ENCODE results near the gene HPCAL1. TPM values are rescaled to one million over a fixed set of nuclear protein-coding genes. Genes with fewer than 3 reads are reported as not detected.

The HPCAL1 gene
- total and polyA plus RNA-seq, 2 of the 4 experiments (the other 2 are of a cell fraction) = 8.2 to 33.7 TPM

- no peak overlapping the region for H3K23ac ChIP-seq (ENCODE audit: low read depth, low read length)
- no peak overlapping the region for H2AFZ ChIP-seq (replicated peaks; ENCODE audit: low read length, poor library complexity)
- H2BK15ac ChIP-seq (ENCODE audit: low read depth, low read length) = no peak overlapping the region
- no peak overlapping the region for H4K91ac ChIP-seq (ENCODE audit: insufficient read depth, low read depth, low read length)
- intact Hi-C loops (cut with micrococcal nuclease) = no loop called here
- H4K5ac ChIP-seq (ENCODE audit: low read depth, low read length) = no peak overlapping the region
- no peak overlapping the region for H3K9ac ChIP-seq (ENCODE audit: low read depth, low read length)
- H2AK5ac ChIP-seq (ENCODE audit: low read depth, low read length) = no peak overlapping the region
- CTCF ChIA-PET = no interaction called here
- no peak overlapping the region for H3K14ac ChIP-seq (replicated peaks; ENCODE audit: low read depth, low read length)
- no peak overlapping the region for H2BK20ac ChIP-seq (ENCODE audit: low read depth, low read length)
- H2AK9ac ChIP-seq (replicated peaks; ENCODE audit: low read depth, low read length, poor library complexity) = no peak overlapping the region
- no TSS peak for BruUV-seq (replicated peaks)
- no peaks in the 10 kb centered on the region for H3K9me3 ChIP-seq (ENCODE audit: control insufficient read depth, insufficient read depth, low read length)
- peaks cover 15% of the 10 kb centered on the region for H4K20me1 ChIP-seq (ENCODE audit: insufficient read depth, low read length)
- H3K4ac ChIP-seq (ENCODE audit: low read depth, low read length) = no peak overlapping the region
- H3K4me1 ChIP-seq (ENCODE audit: control insufficient read depth, insufficient read depth, low read length) = no peaks in the 10 kb centered on the region
- no peak overlapping the region for H3K4me3 ChIP-seq (ENCODE audit: insufficient read depth, low read depth, low read length)
- H3K27me3 ChIP-seq (ENCODE audit: control insufficient read depth, insufficient read depth, low read length) = no peaks in the 10 kb centered on the region
- peaks cover 6% of the 10 kb centered on the region for H3K9me1 ChIP-seq (ENCODE audit: insufficient read depth, low read length)
- dilution Hi-C loops (cut with HindIII; ENCODE audit: low sequenced_read_pairs, unreplicated experiment) = no loop called here
- H3K36me3 ChIP-seq (ENCODE audit: control insufficient read depth, insufficient read depth, low read length) = no peaks in the 10 kb centered on the region; the same call in 1 of the 2 replicates
- peaks cover 7 to 18% of the 10 kb centered on the region in 2 experiments; a peak in 3 of 4 replicates for H3K79me1 ChIP-seq (ENCODE audit: low read depth in 1 of 2, low read length in 2 of 2)
- in situ Hi-C loops (cut with MboI; ENCODE audit: low sequenced_read_pairs) = no loop called here
- H2BK120ac ChIP-seq (ENCODE audit: low read depth, low read length) = no peak overlapping the region
- POLR2A ChIA-PET (ENCODE audit: unreplicated experiment) = no interaction called here
- DNase-seq (no peak), ATAC-seq (ENCODE audit: low read depth) (no peak)
- no peak overlapping the region for H4K8ac ChIP-seq (ENCODE audit: low read depth in 2 of 2, low read length in 2 of 2)
- 93% methylated on average over 8 of the region's 20 CpGs; no CpG with 5 or more reads in 1 of the 2 experiments for whole genome bisulfite sequencing, 2 experiments (ENCODE audit: extremely low coverage in 2 of 2, insufficient read length in 1 of 2)
- TF ChIP-seq MAZ (IDR thresholded peaks at IDR 0.05; ENCODE audit: borderline replicate concordance, low read depth, low read length) (no peak), NFE2L2 (IDR thresholded peaks at IDR 0.05; ENCODE audit: low read depth, low read length) (no peak), FOS (IDR thresholded peaks at IDR 0.05; ENCODE audit: low read depth, low read length) (no peak), ELK1 (IDR thresholded peaks at IDR 0.05; ENCODE audit: borderline replicate concordance, low read depth, low read length) (no peak), MXI1 (IDR thresholded peaks at IDR 0.05; ENCODE audit: borderline replicate concordance, low read depth, low read length) (no peak), RAD21 (IDR thresholded peaks at IDR 0.05; ENCODE audit: low read length) (no peak), USF2 (IDR thresholded peaks at IDR 0.05; ENCODE audit: low read depth, low read length) (no peak), POLR2A (IDR thresholded peaks at IDR 0.05; ENCODE audit: low read depth, low read length) (no peak), RCOR1 (IDR thresholded peaks at IDR 0.05; ENCODE audit: insufficient replicate concordance, low read length) (no peak), CEBPB (IDR thresholded peaks at IDR 0.05; ENCODE audit: low read depth, low read length) (no peak), MAFK (IDR thresholded peaks at IDR 0.05; ENCODE audit: low read depth, low read length) (no peak), RFX5 (IDR thresholded peaks at IDR 0.05; ENCODE audit: low read depth, low read length) (no peak), CHD1 (IDR thresholded peaks at IDR 0.05; ENCODE audit: low read depth, low read length) (no peak), SMC3 (IDR thresholded peaks at IDR 0.05; ENCODE audit: low read depth, low read length) (no peak), BHLHE40 (IDR thresholded peaks at IDR 0.05; ENCODE audit: low read depth, low read length) (no peak), CTCF (conservative IDR thresholded peaks at IDR 0.05; ENCODE audit: low read depth, low read length) (no peak)
- H2BK5ac ChIP-seq (ENCODE audit: low read depth, low read length, poor library complexity, severe bottlenecking) = no peak overlapping the region
- no peak overlapping the region for H3K56ac ChIP-seq (ENCODE audit: extremely low read depth, insufficient read depth, low read length)
- no peak overlapping the region for H3K18ac ChIP-seq (ENCODE audit: low read depth, low read length)
- no peak overlapping the region for H3K4me2 ChIP-seq (ENCODE audit: low read depth, low read length)
- no peak overlapping the region for H3K27ac ChIP-seq (ENCODE audit: insufficient read depth, low read length)
Measured at GRCh38 chr2:10372203-10372861, 69.6 kb downstream of the HPCAL1 start.
